T-helper 2 cell treated with Interferon-gamma antibody and Interleukin-4, amounts not matched to agents 100 ng/mL and 5 ng/mL, for 36 hours (primary cell): ENCODE measurements around the gene GDNF. TPM values are rescaled to one million over a fixed set of nuclear protein-coding genes. Genes with fewer than 3 reads are reported as not detected.
"Not testable (repeated sequence)": the region's sequence is repeated elsewhere in the genome, so short reads cannot be mapped to it uniquely, and the experiment has no call there.

Experiments
- intact Hi-C: fragments of 100-400 bp; cut with micrococcal nuclease; formaldehyde crosslinking; loops from one replicate; pipeline ENCODE4 v1.15.1; 2023
- total RNA-seq: library from RNA; stranded (reverse); gene quantifications from 2 replicates; pipeline ENCODE4 v1.2.3, GENCODE V29; 2022

GDNF gene, protein sequence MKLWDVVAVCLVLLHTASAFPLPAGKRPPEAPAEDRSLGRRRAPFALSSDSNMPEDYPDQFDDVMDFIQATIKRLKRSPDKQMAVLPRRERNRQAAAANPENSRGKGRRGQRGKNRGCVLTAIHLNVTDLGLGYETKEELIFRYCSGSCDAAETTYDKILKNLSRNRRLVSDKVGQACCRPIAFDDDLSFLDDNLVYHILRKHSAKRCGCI
- total RNA-seq: not detected in 2 replicates

DNA sequence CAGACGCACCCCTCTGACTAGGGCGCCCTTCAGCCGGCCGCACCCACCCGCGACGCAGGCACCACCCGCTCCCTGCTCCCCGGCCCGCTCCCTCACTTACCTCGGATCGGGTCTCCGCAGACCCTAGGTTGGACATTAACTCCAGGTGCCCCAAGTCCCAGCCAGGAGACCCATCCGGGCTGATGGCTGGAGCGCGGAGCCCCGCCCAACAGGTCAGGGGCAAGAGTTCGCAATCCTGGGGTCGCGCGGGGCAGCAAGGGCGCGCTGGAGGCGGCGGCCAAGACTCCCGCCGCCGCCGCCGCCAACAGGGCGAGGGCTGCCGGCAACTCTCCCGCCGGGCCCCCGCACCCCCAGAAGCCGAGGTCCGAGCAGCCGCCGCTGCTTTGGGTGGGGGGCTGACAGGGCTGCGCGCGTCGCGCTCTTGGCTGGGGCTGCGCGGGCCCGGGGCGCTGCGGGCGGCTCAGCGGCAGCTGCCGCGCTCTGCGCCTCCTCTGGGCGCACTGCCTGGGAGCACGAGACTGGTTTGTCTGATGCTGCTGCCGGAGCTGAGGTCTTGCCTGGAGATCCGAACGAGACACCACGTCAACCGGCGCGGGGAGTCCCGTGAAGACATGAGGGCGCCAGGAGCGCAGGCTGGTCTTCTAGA is at the start of gene GDNF:
Gene GDNF, minus strand, starts transcription at position 635 of the 646 bp plus-strand sequence. CDS start 5,245 bp downstream, outside the sequence.
- intact Hi-C loops: loop anchor here (5.0 to 10.0 kb wide), 2 partner anchors 415 to 427 kb away; partner anchors contain the start of gene EGFLAM

DNA sequence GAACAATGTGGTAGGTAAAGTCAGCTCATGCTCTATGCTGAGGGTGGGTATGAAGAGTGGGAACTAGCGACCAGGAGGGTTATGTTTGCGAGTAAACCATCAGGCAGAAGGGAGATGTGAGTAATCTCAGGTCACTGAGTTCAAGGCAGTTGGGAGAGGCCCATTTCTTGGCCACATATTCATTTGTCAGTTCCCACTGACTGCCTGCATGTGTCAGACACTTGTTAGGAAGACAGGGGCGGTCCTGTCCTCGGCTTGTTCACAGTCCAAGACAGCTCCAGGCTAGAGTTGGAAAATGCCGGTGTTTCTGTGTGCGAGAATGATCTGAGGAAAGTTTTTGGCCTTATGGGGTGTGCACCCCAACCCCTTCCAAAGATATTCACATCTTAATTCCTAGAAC is 48.6 kb upstream of the GDNF start:
- intact Hi-C loops: no loop called here

DNA sequence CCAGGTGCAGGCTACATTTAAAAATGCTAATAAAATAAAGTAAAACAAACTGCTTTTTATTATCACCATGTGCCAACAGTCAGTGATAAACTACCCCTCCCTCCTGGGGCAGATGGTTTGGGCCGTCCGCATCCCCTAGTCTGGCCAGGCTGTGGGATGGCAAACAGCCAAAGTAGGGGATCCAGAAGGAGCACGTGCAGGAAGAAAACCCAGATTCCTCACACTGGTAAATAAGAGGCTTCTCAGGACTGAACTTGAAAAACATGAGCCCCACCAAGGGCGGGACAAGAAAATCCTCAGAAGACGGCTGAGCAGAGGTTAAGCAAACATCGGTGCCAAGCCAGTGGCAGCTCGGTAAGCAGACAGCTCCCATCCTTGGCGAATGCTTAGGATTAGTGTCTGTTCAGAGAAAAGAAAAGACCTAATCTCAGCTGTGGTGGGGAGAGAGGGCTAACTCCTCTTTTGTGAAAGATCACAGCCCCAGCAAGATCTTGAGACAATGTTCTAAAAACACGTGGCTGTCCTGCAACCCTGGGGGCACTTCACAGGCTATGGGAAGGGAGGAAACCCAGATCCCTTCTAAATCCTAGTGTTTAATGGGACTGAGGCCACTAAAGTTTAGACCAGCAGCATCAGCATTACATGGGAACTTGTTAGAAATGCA is 46.5 kb upstream of the GDNF start:
- intact Hi-C loops: no loop called here

DNA sequence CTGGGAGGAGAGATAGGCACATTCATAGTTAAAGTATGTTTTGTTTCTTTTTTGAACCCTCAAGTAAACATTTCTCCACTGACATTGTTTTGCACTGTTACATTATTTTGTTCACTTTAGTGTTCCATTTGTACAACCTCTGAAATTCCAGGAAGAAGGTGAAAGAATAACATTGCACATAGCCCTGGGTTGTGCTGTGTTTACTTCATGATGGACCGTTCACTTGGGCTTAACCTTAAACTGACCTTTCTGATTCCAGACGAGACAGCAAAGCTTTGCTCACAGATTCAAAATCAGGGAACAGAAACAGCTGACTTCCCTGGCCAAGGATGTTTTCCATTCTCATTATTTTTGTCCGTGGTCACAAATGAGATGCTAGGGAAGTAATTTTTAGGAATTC is 42.8 kb upstream of the GDNF start:
- intact Hi-C loops: no loop called here

DNA sequence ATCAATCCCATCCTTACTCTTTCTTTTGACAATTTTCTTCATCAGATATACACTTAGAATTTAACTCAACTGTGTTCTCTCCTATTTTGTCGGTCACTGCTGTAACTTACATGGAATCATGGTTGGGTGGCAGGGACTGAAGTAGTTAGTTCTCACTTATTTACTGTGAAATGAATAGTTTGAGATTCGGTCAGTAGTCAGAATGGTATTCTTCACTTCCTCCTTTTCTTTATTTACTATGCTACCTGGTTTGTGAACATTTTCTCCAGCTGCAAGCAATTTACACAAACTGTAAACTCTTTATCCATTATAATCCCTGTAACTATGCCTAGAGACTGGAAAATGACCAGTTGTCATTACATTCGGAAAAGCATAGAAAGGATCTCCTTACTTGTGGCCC is 41.5 kb upstream of the GDNF start:
- intact Hi-C loops: no loop called here

DNA sequence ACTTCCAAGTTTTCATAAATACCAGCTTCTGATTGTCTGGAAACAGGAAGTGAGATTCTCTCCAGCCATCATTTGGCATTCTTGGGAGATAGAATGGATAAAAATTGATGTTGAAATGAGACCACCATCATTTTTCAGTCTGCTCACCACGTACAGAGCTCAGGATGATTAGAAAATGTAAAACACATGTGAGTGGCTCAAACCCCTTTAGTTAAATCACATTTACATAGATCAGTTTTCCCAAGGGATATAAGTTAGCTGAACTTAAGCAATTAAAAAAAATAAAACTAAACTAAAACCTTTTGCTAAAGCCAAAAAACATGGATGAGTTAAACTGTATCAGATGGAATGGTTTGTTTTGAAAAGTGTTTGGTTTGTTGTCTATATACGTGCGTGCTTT is 37.1 kb upstream of the GDNF start:
- intact Hi-C loops: no loop called here

DNA sequence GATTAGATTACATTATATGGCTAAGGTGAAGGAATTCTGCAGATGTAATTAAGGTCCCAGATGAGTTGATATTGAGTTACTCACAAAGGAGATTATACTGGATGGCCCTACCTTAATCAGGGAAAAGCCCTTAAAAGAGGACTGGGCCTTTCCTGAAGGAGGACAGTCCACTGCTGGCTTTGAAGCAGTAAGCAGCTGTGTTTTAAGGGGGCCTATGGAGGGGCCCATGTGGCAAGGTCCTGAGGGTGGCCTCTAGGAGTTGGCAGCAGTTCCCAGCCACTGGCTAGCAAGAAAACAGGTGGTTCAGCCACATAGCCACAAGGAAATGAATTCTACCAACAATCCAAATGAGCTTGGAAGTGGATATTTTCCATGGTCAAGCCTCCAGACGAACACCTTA is 36.4 kb upstream of the GDNF start:
- intact Hi-C loops: no loop called here

DNA sequence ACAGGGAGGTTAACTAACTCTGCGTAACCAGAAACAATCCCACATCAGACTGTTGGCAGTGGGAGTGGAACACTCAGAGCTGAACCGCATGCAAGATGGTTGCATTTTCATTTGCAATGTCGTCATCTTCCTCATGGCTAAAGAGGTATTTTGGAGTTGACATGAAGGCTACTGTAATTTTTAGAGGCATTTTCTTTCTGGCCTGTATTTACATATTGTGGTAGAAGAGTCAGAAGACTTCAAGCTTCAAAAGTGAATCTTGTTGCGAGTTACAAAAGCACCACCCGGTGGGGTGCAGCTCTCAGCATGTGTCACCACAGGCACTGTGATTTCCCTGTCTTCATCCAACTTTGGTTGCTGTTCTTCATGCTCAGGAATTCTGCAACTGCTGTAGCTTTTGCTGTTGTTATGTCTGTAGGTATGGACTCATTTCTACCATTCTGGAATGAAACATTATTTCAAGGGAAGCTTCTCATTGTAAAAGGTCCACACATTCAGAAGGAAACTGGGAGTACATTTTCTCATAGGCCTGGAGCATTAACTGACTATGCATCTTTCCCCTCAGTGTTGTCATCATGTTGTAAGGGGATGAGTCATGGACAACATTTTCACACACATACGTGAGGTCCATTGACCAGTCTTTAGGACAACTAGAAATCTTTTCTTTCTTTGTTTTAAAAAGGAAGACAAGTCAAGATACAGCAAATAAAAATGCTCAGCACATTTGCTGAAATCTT is 35.4 kb upstream of the GDNF start:
- intact Hi-C loops: no loop called here

DNA sequence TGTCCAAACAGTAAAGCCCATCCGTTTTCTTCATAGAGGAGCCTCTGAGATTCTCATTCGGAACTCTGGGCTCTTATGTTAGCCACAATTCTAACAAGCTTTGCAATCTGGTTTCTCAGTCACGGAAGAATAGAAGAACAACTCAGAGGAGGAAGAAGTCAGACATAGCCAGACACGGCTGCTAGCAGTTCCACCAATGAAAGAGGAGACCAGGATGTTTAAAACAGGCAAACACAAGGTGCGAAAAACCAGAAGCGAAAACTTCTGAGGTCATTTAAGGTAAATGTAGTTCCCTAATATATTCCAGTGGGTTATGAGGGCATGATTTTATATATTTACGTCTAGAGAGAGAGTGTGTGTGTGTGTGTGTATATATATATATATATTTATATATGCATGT is 34.1 kb upstream of the GDNF start:
- intact Hi-C loops: no loop called here

DNA sequence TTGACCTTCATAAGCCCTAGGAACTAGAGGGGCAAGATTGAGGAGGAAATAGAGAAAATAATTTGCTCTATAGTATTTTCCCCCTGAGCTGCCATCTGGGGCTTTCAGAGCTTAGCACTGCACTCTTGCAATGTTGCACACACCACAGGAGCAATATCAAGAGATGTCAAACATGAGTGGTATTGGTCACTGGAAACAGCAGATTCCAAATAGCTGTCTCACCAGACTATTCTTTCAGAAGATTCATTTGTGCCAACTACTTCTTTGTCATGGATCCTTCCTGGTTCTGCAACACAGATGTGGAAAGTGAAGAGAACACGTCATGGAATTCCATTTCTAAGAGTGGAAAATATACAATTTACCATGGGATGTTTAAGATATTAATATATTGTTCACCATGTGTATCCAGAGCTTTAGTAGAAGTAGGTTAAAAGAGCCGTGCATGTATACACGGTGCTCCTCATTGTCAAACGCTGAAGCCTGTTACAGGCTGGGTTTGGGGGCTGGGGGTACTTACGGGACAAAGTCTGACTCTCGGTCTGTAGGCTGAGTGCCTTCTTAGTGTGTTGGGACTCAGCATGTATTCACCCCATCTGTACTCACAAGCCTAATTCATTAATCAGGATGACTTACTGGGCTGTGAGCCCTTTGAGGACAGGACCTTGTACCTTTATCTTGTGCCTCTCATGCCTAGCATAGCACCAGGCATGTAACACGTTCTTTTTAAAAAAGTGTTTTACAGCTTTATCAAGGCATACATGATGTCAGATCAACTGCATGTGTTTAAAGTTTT is 31.4 kb upstream of the GDNF start:
- intact Hi-C loops: no loop called here

DNA sequence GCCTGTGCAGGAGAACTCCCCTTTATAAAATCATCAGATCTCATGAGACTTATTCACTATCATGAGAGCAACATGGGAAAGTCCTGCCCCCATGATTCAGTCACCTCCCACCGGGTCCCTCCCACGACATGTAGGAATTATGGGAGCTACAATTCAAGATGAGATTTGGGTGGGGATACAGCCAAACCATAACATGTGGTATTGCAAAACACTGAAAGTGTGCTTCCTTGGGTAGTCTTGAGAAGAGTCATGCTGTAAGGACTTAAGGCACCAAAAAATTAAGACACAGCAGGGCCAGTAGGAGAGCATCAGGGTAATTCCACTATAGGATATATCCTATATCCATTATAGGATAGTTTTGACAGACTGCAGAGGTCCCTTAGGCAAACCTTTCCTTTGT is 29.4 kb upstream of the GDNF start:
- intact Hi-C loops: no loop called here

DNA sequence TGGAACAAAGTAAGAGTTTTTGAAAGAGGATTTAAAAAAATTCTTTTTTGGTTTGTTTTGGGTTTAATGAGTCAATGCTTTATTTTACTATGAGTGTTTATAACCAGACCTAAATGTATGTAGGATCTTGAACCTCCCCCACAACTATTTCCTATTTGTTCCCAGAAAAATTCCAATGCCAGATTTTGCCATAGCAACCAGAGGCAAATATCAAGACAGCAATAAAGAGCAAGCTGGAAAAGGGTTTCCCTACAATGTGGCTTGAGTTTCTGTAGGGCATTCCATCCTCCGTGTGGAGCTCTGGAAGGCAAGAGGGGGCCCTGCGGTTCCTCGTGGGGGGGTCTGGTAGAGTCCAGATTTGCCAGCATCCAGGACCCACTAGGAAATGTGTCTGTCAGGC is 27.8 kb upstream of the GDNF start:
- intact Hi-C loops: no loop called here

DNA sequence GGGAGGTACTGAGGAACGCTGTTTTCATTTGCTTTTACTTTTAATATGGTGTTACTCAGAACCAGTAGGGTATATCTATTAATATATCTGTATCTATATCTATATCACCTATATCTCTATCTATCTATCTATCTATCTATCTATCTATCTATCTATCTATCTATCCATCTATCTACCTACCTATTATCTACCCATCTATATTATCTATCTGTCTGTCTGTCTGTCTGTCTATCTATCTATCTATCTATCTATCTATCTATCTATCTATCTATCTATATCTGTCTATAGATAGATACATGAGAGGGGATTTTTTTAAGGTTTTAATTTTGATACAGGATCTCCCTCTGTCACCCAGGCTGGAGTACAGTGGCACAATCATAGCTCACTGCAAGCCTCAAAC is 23.1 kb upstream of the GDNF start:
- intact Hi-C loops: not testable (repeated sequence)

DNA sequence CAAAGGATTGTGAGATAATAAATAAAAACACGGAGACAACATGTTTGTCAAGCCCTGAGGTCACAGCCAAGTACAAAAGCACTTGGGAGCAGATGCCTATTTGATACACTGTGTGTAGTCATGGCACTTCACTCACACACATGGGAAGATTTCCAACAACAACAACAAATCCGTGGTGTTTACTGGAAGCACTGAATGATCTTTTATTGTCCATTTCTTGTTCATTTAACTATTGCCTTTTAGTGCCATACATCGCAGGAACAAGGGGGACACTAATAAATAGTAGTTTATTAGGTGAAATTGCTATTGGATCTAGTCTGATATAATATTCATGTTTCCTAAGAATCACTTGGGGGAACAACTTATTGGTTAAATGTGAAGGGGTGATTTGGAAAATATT is 20.4 kb upstream of the GDNF start:
- intact Hi-C loops: no loop called here

DNA sequence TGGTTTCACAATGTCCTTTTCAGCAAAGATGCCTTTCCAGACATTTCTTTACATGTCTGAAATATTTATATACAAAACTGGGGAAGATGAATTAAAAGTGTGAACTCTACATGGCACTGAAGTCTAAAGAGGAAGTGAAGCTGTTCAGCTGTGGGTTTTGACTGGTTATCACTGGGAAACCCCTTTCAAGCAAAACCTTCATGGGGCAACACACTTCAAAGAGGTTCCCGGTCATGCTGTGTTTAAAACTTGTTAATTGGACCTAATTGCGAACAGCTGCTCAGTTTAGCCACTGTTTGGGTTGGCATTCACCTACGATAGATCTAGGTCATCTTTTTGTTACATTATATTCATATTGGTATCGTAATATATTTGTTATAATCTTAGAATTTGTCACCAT is 20.0 kb upstream of the GDNF start:
- intact Hi-C loops: no loop called here

DNA sequence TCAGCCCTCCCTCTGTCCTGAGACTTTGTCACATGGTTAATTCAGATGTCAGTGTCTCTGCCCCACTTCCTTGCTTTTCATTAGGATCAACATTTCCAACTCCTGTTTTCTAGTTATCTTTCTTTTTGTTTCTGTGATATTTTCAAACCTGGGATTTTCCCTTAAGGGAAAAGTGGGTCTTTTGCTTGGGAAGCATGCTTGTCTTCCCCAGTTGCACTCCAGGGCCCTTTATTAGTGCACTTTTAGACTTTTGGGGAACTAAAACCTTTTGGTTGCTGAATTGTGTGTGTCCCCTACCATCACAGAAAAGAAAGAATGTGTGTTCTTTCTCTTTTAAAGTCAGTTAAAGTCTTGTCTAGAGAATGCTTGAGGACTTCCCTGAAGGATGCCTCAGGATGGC is 18.4 kb upstream of the GDNF start:
- intact Hi-C loops: no loop called here

DNA sequence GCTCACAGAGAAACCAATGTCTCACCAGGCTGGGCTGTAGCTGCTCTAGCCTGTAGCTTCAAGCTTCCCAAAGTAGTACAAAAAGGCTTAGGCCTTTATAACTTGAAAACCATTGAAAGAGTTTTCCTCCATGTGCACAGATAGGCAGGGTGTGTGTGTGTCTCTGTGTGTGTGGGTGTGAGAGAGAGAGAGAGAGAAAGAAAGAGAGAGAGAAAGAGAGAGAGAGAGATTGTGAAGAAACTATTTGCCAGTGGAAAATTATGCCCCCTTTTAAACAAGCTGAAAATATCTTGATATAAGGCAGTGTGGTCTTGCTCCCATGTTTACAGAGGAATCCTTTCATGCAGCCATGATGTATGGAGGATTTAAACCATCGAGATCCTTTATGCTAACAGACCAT is 17.9 kb upstream of the GDNF start:
- intact Hi-C loops: no loop called here

DNA sequence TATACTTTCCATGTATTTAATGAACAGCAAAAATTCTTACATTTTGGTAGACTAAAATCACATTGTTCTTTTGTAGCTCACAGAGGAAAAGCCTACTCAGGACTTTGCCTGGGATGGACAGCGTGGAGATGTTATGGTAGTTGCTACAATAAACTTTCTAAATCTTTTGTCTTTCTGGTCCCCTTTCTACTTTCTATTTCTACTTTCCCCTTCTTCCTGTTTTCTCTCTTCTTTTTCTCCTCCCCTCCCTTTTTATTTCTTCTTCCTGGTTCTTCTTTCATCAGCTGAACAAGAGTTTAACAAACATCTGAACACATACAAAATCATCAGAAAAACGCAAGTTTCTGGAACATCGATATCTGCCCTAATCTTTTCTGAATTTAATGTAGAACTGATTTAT is 15.6 kb upstream of the GDNF start:
- intact Hi-C loops: no loop called here

DNA sequence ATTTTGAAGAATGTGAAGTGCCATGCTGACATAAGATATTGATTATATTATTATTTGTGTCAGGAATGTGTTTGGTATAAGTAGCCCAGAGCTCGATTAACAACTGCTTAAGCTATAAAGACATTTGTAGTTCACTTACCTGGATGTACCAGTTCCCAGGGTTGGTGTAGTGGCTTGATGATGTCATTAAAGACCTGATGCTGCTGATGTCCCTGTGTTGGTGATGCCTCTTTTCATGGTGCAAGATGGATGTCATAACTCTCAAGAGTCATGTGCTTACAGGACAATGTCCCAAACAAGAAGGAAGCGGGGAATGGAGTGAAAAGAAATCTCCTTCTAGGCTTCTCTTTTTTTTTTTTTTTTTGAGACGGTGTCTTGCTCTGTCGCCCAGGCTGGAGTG is 11.5 kb upstream of the GDNF start:
- intact Hi-C loops: no loop called here

DNA sequence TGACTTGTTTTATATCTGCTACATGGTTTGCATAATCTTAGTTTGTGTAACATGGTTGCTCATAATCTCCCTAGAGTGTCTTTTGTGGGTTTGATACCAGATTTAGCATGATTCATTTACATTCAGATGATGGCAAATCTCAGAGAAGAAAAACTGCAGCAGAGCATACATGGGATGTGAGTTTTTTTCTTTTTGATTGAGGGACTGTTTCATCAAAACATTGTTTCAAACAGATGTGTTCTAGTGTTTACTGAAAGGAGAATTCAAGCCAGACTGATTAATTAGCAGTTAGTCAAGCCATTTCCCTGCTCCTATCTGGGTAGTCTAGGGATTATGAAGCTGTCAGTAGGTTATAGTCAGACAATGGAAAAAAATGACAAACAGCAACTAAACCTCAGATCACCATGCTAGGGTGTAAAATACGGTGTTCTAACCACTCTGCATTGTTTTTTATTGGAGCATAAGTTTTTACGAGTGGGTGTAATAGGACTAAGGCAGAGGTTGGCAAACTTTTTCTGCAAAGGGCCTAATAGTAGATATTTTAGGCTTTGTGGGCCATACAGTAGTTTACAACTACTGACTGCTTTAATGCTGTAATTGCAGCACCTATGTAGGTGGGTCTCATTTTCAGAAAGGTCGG is 10.5 kb upstream of the GDNF start:
- intact Hi-C loops: no loop called here

DNA sequence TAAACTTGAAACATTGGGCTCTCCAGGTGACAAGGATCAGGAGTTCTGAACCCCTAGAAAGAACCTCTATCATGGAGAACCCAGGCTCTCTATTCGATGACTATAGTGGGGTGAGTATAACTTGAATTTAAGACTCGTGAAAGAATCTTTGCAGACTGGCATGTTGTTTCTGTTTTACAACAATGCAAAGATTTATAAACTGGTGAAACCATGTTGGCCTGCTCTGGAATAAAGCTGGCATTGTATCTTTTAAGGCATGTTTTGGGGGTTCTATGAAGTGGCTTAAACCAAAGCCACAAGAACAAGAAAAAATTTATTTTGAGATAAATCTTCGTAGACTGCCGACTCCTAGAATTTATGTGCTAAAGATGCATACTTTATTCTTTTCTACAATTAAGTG is 9.8 kb upstream of the GDNF start:
- intact Hi-C loops: no loop called here
